ENCODE data around the gene UGGT1.

DNA sequence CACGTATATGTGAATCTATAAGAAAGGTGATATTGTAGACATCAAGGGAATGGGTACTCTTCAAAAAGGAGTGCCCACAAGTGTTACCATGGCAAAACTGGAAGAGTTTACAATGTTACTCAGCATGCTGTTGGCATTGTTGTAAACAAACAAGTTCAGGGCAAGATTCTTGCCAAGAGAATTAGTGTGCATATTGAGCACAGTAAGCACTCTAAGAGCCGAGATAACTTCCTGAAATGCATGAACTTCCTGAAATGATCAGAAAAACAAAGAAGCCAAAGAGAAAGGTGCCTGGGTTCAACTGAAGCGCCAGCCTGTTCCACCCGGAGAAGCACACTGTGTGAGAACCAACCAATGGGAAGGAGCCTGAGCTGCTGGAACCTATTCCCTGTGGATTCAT, 126.7 kb downstream of the UGGT1 start:
- TF ChIP-seq ZNF124 (CRISPR knock-in tag; IDR thresholded peaks at IDR 0.05) (no peak), ZNF766 (CRISPR knock-in tag; conservative IDR thresholded peaks at IDR 0.05) (no peak), POLR2A (conservative IDR thresholded peaks at IDR 0.05) (no peak), CBX2 (IDR thresholded peaks at IDR 0.05; ENCODE audit: insufficient read depth, low read length, poor library complexity, severe bottlenecking) (no peak), ZFP91 (CRISPR knock-in tag; IDR thresholded peaks at IDR 0.05) (no peak), JUND (IDR thresholded peaks at IDR 0.05; ENCODE audit: borderline replicate concordance, low read depth, low read length) (no peak), JUND (tag; IDR thresholded peaks at IDR 0.05; ENCODE audit: borderline replicate concordance, low read depth, low read length) (no peak), TBP (optimal IDR thresholded peaks at IDR 0.05; ENCODE audit: low read depth, low read length) (no peak)
- TF ChIP-seq, protein P1, sequence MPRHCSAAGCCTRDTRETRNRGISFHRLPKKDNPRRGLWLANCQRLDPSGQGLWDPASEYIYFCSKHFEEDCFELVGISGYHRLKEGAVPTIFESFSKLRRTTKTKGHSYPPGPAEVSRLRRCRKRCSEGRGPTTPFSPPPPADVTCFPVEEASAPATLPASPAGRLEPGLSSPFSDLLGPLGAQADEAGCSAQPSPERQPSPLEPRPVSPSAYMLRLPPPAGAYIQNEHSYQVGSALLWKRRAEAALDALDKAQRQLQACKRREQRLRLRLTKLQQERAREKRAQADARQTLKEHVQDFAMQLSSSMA (CRISPR knock-in tag; IDR thresholded peaks at IDR 0.05) = no peak
- TF ChIP-seq, protein P2, sequence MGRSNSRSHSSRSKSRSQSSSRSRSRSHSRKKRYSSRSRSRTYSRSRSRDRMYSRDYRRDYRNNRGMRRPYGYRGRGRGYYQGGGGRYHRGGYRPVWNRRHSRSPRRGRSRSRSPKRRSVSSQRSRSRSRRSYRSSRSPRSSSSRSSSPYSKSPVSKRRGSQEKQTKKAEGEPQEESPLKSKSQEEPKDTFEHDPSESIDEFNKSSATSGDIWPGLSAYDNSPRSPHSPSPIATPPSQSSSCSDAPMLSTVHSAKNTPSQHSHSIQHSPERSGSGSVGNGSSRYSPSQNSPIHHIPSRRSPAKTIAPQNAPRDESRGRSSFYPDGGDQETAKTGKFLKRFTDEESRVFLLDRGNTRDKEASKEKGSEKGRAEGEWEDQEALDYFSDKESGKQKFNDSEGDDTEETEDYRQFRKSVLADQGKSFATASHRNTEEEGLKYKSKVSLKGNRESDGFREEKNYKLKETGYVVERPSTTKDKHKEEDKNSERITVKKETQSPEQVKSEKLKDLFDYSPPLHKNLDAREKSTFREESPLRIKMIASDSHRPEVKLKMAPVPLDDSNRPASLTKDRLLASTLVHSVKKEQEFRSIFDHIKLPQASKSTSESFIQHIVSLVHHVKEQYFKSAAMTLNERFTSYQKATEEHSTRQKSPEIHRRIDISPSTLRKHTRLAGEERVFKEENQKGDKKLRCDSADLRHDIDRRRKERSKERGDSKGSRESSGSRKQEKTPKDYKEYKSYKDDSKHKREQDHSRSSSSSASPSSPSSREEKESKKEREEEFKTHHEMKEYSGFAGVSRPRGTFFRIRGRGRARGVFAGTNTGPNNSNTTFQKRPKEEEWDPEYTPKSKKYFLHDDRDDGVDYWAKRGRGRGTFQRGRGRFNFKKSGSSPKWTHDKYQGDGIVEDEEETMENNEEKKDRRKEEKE (IDR thresholded peaks at IDR 0.05; ENCODE audit: borderline replicate concordance in 1 of 2, control insufficient read depth in 1 of 2, low read depth in 2 of 2, low read length in 1 of 2) = no peak
- TF ChIP-seq, protein P3, sequence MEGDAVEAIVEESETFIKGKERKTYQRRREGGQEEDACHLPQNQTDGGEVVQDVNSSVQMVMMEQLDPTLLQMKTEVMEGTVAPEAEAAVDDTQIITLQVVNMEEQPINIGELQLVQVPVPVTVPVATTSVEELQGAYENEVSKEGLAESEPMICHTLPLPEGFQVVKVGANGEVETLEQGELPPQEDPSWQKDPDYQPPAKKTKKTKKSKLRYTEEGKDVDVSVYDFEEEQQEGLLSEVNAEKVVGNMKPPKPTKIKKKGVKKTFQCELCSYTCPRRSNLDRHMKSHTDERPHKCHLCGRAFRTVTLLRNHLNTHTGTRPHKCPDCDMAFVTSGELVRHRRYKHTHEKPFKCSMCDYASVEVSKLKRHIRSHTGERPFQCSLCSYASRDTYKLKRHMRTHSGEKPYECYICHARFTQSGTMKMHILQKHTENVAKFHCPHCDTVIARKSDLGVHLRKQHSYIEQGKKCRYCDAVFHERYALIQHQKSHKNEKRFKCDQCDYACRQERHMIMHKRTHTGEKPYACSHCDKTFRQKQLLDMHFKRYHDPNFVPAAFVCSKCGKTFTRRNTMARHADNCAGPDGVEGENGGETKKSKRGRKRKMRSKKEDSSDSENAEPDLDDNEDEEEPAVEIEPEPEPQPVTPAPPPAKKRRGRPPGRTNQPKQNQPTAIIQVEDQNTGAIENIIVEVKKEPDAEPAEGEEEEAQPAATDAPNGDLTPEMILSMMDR (IDR thresholded peaks at IDR 0.05 in 2 of 3, conservative IDR thresholded peaks at IDR 0.05 in 1 of 3; ENCODE audit: insufficient read depth in 2 of 3, low read depth in 1 of 3, low read length in 3 of 3) = no peak
